Adipose tissue (tissue), 3 donors: Measurements from ENCODE around the gene TMC1. TPM values are rescaled to one million over a fixed set of nuclear protein-coding genes. Genes with fewer than 3 reads are reported as not detected.
"Not testable (repeated sequence)": the region's sequence is repeated elsewhere in the genome, so short reads cannot be mapped to it uniquely, and the experiment has no call there.

Source experiments
- H3K27ac ChIP-seq: one replicate; pipeline ENCODE4 v1.5.1; 2013; ENCODE audit warnings: low read depth, low read length
- WGBS, 3 donors: extraction: QIAGEN DNeasy Blood & Tissue Kit; methylation state at CpG; one replicate each; pipeline ENCODE4 v1.1.7; 2013; 5-methylcytosine and 5-hydroxymethylcytosine counted together
- polyA plus RNA-seq, 3 donors: library from polyadenylated mRNA; stranded (reverse); fragments of 200-250 nt; gene quantifications; one replicate each; pipeline ENCODE4 v1.2.3, GENCODE V29; 2013
- donor health status: healthy with polysubstance abuse.
- donor health status: Bipolar disorder and iron deficiency.
- donor health status: healthy.

The TMC1 gene
- polyA plus RNA-seq, 3 donors, result 0.19 to 1.9 TPM; not detected in 1

GRCh38 chr9:72509635-72510034 is 11.8 kb upstream of the TMC1 start:
- WGBS, 3 donors, result 39 to 62% (median 57%) methylated on average over 1 of the region's 1 CpG
- H3K27ac ChIP-seq, result no peak overlapping the region

DNA sequence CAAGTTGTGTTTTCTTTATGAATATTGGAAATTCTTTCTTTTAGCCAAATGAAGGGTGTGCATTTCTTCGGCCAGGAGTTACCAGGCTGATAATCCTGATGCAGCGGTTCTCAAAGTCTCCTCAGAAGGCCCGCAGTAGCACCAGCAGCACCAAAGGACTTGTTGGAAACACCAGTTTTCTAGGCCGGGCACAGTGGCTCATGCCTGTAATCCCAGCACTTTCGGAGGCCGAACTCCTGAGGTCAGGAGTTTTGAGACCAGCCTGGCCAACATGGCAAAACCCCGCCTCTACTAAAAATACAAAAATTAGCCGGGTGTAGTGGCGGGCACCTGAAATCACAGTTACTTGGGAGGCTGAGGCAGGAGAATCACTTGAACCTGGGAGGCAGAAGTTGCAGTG is 397 bp upstream of the TMC1 start:
- 97 to 99% (median 97%) methylated on average over 9 of the region's 9 CpGs for WGBS, 3 donors
- not testable (repeated sequence) for H3K27ac ChIP-seq

DNA sequence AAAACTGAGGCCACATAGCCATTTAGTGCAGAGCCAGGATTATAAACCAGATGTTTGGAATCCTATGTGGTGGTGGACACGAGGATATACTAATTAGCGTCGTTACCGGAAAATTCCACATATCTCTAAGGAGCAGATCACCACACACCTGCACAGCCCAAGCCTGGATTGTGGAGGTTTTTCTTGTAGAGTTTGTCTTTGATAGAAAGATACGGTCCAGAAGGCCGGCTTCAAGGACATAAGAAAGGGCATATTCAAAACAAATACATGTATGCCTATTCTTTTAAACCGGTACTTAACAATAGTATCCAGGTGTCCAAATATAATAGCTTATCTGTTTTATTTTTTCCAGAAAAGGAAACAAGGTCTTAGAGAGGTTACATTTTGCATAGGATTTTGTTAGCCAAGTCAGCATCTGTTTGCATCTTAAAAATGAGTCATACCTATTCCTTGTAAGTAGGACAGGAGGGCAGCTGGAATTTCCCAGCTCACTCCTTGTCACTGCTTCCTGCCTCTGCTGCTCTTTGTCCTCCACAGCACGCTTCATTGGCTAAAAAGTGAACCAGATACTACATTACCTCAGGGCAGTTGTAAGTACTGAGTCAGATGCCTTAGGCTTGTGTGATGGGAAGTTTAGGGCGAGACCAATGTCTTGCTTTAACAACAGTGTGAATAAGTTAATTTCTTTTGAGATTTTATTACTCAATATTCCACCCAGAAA is 3.6 kb downstream of the TMC1 start:
- 45 to 81% (median 72%) methylated on average over 9 of the region's 9 CpGs for WGBS, 3 donors
- H3K27ac ChIP-seq, result peak overlapping the region; percentile 85

GRCh38 chr9:72526901-72527800 is 5.7 kb downstream of the TMC1 start:
- 22 to 43% (median 24%) methylated on average over 19 of the region's 19 CpGs for WGBS, 3 donors
- no peak overlapping the region for H3K27ac ChIP-seq

GRCh38 chr9:72527801-72528195 is 6.4 kb downstream of the TMC1 start:
- 22 to 66% (median 34%) methylated on average over 5 of the region's 5 CpGs for WGBS, 3 donors
- H3K27ac ChIP-seq, result no peak overlapping the region

GRCh38 chr9:72529531-72529930 is 8.1 kb downstream of the TMC1 start:
- WGBS, 3 donors, result 42 to 44% (median 42%) methylated on average over 1 of the region's 1 CpG
- H3K27ac ChIP-seq, result no peak overlapping the region

GRCh38 chr9:72533322-72533721 is 11.9 kb downstream of the TMC1 start:
- 43 to 68% (median 64%) methylated on average over 1 of the region's 1 CpG for WGBS, 3 donors
- no peak overlapping the region for H3K27ac ChIP-seq

- H3K27ac ChIP-seq, result no peak overlapping the region
- 75 to 85% (median 81%) methylated on average over 4 of the region's 4 CpGs for WGBS, 3 donors
These were observed 13.5 kb downstream of the TMC1 start for GRCh38 chr9:72534931-72535330.

- H3K27ac ChIP-seq, result no peak overlapping the region
These were observed 15.7 kb downstream of the TMC1 start for GRCh38 chr9:72537011-72537545.

DNA sequence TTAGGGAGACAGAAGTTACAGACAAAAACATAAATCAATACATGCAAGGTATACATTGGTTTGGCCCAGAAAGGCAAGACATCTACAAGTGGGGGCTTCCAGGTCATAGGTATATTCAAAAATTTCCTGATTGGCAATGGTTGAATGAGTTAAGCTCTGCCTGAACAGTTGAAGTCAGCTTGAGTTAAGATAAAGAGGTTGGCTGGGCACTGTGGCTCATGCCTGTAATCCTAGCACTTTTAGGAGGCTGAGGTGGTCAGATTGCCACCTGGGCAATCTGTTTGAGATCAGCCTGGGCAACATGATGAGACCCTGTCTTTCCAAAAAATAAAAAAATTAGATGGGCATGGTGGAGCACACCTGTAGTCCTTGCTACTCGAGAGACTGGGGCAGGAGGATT is 16.3 kb downstream of the TMC1 start:
- WGBS, 3 donors, result 93 to 96% (median 96%) methylated on average over 1 of the region's 1 CpG
- H3K27ac ChIP-seq, result no peak overlapping the region

DNA sequence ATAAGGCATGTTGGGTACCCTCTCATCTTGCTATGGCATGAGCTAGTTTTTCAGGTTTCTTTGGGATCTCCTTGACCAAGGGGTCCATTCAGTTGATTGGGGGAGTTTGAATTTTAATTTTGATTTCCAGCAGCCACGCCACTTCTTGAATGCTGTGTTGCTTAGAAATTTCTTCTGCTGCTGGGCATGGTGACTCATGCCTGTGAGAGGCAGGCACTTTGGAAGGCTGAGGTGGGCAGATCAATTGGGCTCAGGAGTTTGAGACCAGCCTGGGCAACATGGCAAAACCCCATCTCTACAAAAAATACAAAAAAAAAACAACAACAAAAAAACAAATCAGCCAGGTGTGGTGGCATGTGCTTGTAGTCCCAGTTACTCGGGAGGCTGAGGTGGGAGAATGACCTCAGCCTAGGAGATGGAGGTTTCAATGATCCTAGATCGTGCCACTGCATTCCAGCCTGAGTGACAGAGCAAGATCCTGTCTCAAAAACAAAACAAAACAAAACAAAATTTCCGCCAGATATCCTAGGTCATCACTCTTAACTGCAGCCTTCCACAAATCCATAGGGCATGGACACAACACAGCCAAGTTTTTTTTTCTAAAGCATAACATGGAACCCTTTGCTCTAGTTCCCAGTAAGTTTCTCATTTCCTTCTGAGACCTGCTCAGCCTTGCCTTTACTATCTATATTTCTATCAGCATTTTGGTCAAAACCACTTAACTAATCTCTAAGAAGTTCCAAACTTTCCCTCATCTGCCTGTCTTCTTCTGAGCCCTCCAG is 17.7 kb downstream of the TMC1 start:
- H3K27ac ChIP-seq, result no peak overlapping the region
- WGBS, 3 donors, result 84 to 96% (median 95%) methylated on average over 4 of the region's 4 CpGs

DNA sequence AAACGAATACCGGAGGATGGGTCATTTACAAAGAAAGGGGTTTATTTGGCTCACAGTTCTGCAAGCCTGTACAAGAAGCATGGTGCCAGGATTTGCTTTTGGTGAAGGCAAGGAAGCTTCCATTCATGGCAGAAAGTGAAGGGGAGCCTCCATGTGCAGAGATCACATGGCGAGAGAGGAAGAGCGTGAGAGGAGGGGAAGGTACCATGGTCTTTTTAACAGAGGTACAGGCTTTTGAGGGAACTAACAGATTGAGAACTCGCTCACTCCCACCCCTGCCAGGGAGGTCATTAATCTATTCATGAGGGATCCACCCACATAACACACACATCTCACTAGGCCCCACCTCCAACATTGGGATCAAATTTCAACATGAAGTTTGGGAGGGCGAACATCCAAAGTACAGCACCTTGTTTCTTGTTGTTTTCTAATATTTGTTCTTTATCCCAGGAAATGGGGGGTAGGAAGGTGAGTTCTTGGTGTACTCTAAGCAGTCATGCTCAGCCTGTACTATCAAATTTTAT is 18.5 kb downstream of the TMC1 start:
- H3K27ac ChIP-seq, result no peak overlapping the region
- WGBS, 3 donors, result 93 to 96% (median 95%) methylated on average over 6 of the region's 6 CpGs

DNA sequence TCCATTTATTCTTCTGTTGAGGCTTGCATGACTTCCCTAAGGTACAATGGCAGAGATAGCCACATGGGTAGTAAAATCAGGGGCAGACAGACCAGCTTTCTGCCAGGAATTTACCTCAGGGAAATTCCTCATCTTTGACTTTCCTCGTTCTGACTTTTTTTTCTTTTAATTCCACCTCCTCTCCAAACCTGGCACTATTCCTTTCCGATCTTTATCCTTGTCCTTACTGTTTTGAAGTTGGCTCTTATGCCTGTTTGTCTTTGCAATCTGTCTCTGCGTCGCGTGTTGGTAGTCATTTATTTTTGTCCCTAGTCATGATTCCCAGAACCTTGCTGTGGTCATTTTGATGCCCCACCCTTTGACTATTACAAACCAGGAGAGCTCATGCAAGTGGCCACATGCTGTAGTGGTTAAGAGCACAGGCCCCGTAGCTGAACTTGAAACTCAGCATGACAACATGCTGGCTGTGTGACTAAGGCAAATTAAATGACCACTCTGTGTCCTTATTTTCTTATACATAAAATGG is 19.0 kb downstream of the TMC1 start:
- H3K27ac ChIP-seq, result no peak overlapping the region
- 36 to 83% (median 62%) methylated on average over 6 of the region's 6 CpGs for WGBS, 3 donors

DNA sequence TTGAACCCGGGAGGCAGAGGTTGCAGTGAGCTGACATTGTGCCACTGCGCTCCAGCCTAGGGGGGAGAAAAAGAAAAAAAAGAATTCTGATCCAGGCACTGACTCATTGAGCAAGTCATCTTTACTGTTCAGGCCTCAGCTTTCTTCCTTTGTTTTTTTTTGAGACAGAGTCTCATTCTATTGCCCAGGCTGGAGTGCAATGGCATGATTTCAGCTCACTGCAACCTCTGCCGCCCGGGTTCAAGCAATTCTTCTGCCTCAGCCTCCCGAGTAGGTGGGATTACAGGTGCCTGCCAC is 21.1 kb downstream of the TMC1 start:
- H3K27ac ChIP-seq, result not testable (repeated sequence)
- WGBS, 3 donors, result 95 to 96% (median 96%) methylated on average over 5 of the region's 5 CpGs

DNA sequence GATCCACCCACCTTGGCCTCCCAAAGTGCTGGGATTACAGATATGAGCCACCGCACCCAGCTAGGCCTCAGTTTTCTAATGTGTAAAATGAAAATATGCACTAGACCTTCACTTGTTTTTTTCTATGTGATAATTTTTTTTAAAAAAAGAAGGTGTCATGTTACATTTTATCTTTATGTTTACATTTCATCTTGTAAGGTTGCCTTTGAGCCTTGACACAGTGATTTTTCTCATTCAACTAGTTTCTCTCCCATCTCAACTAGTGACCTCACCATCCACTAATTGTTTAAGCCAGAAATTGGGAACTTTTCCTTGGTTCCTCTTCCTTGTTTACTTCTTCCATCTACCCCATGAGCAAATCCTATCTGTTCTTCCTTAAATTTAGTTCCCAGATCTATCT is 21.5 kb downstream of the TMC1 start:
- WGBS, 3 donors, result 98 to 100% (median 100%) methylated on average over 1 of the region's 1 CpG

DNA sequence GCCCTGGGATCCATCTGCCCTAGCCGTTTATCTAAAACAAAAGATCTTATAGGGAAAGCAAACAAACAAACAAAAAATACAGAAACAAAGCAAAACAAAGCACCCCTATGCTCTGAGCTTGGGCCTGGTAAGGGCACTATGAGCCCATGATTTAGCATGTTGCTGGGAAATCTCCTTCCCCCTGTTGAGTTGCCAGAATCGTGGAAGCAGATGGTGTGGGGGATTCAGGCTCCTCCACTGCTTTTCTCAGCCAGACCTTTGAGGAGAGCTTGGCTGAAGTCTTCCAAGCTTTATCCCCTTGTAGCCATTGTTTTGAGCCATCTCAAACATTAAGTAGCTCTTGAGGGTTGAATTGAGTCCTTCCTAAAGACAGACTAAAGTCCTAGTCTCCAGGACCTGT is 29.9 kb downstream of the TMC1 start:
- 82 to 87% (median 84%) methylated on average over 2 of the region's 2 CpGs for WGBS, 3 donors

More for the DNA sequence above, 21.5 kb downstream of the TMC1 start:
- H3K27ac ChIP-seq, result no peak overlapping the region

DNA sequence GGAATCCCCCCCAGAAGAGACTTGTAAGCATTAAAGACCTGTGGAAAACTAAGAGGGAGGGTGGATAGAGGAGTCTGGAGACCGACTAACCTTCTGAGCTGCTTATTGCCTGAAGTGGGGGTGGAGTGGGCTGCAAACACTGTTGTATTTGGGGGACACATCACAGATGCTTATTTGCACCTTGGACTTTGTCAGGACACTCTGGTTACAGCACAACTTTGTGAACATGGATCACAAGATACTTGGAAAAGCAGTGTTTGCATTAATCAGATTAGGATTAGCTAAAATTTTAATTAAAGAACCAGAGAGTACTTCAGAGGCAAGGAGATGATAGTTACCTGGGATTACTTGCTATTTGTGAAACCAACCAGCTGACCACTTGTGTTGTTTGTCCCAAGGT is 30.9 kb downstream of the TMC1 start:
- 28 to 83% (median 43%) methylated on average over 1 of the region's 1 CpG for WGBS, 3 donors
- H3K27ac ChIP-seq, result no peak overlapping the region

More for the DNA sequence above, 29.9 kb downstream of the TMC1 start:
- no peak overlapping the region for H3K27ac ChIP-seq

DNA sequence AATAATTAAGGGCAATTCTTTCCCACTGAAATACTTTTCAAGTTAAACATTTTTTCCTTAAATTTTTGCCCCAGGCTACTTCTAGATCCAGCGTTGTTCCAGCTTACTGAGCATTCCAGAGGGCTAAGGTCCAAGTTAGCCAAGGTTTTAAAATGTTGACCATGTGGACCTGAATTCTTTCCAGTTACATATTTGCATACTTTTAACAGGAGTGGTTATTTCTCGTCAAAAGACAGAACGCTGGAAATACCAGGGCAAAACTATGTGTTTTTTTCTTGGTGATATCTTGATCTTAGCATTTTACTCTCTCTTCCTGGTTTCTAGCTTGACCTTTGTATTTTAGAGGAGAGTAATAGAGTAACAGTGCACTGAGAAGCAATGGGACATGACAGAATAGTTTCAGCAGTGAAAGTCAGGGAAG is 32.8 kb downstream of the TMC1 start:
- no peak overlapping the region for H3K27ac ChIP-seq
- 16 to 47% (median 43%) methylated on average over 3 of the region's 3 CpGs for WGBS, 3 donors
